HG02870 (cell line): ENCODE measurements around the gene SLC12A8.
"Not testable (repeated sequence)": the region's sequence is repeated elsewhere in the genome, so short reads cannot be mapped to it uniquely, and the experiment has no call there.

ENCODE experiments used
- ATAC-seq: cut with Tn5 transposase; IDR thresholded peaks from one replicate; pipeline ENCODE4 v1.9.1; 2021; ENCODE audit warnings: mild to moderate bottlenecking, moderate library complexity; ENCODE audit not compliant: unreplicated experiment

Gene SLC12A8

GRCh38 chr3:125085166-125085565 lies 127.4 kb downstream of the SLC12A8 start:
- no peak for ATAC-seq

GRCh38 chr3:125083776-125084175 lies 128.8 kb downstream of the SLC12A8 start:
- ATAC-seq: no peak

- ATAC-seq: not testable (repeated sequence)
Observed at GRCh38 chr3:125082339-125082738, 130.2 kb downstream of the SLC12A8 start.

- no peak for ATAC-seq
Observed at GRCh38 chr3:125080077-125080476, 132.5 kb downstream of the SLC12A8 start.

- no peak for ATAC-seq
Observed at GRCh38 chr3:125079675-125080045, 132.9 kb downstream of the SLC12A8 start.

GRCh38 chr3:125078951-125079674 lies 133.4 kb downstream of the SLC12A8 start:
- ATAC-seq: no peak

- ATAC-seq: no peak
Observed at GRCh38 chr3:125077864-125078263, 134.7 kb downstream of the SLC12A8 start.

GRCh38 chr3:125076464-125076863 lies 136.1 kb downstream of the SLC12A8 start:
- ATAC-seq: no peak

- ATAC-seq: no peak
Observed at GRCh38 chr3:125075738-125076137, 136.8 kb downstream of the SLC12A8 start.

- ATAC-seq: no peak
Observed at GRCh38 chr3:125073390-125073905, 139.1 kb downstream of the SLC12A8 start.

GRCh38 chr3:125072749-125073389 lies 139.7 kb downstream of the SLC12A8 start:
- no peak for ATAC-seq

- no peak for ATAC-seq
Observed at GRCh38 chr3:125072301-125072700, 140.2 kb downstream of the SLC12A8 start.

GRCh38 chr3:125069968-125070745 lies 142.4 kb downstream of the SLC12A8 start:
- no peak for ATAC-seq

- no peak for ATAC-seq
Observed at GRCh38 chr3:125069452-125069851, 143.1 kb downstream of the SLC12A8 start.

- no peak for ATAC-seq
Observed at GRCh38 chr3:125068265-125068664, 144.3 kb downstream of the SLC12A8 start.

- no peak for ATAC-seq
Observed at GRCh38 chr3:125067225-125067624, 145.3 kb downstream of the SLC12A8 start.

GRCh38 chr3:125062904-125063618 lies 149.5 kb downstream of the SLC12A8 start:
- ATAC-seq: no peak

- no peak for ATAC-seq
Observed at GRCh38 chr3:125061646-125062045, 150.9 kb downstream of the SLC12A8 start.

- no peak for ATAC-seq
Observed at GRCh38 chr3:125061170-125061569, 151.4 kb downstream of the SLC12A8 start.

- ATAC-seq: no peak
Observed at GRCh38 chr3:125059488-125060245, 152.9 kb downstream of the SLC12A8 start.
